Measurements from ENCODE around the gene PDF. TPM values are rescaled to one million over a fixed set of nuclear protein-coding genes. Genes with fewer than 3 reads are reported as not detected.

Gene PDF
- total and polyA plus RNA-seq, 2 of the 13 experiments (the other 11 are each of a cell fraction or from before 2014, with no cell fraction given), result 12.4 to 48.8 TPM

- TF ChIP-seq, protein P1, sequence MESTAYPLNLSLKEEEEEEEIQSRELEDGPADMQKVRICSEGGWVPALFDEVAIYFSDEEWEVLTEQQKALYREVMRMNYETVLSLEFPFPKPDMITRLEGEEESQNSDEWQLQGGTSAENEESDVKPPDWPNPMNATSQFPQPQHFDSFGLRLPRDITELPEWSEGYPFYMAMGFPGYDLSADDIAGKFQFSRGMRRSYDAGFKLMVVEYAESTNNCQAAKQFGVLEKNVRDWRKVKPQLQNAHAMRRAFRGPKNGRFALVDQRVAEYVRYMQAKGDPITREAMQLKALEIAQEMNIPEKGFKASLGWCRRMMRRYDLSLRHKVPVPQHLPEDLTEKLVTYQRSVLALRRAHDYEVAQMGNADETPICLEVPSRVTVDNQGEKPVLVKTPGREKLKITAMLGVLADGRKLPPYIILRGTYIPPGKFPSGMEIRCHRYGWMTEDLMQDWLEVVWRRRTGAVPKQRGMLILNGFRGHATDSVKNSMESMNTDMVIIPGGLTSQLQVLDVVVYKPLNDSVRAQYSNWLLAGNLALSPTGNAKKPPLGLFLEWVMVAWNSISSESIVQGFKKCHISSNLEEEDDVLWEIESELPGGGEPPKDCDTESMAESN (CRISPR knock-in tag; conservative IDR thresholded peaks at IDR 0.05), result no peak
- 0 out of 2 replicates have a peak, but pooled peaks have one; percentile 17 for TF ChIP-seq ZNF770 (CRISPR knock-in tag; IDR thresholded peaks at IDR 0.05)
- TF ChIP-seq CHCHD3 (CRISPR knock-in tag; IDR thresholded peaks at IDR 0.05), result no peak
- no peak; the same call in 1 of the 2 replicates for TF ChIP-seq STAT6 (CRISPR knock-in tag; IDR thresholded peaks at IDR 0.05; ENCODE audit: borderline replicate concordance)
- no peak for TF ChIP-seq TBP (CRISPR knock-in tag; IDR thresholded peaks at IDR 0.05)
- no peak for TF ChIP-seq ZNF326 (CRISPR knock-in tag; IDR thresholded peaks at IDR 0.05; ENCODE audit: borderline replicate concordance)
- TF ChIP-seq CEBPG (CRISPR knock-in tag; IDR thresholded peaks at IDR 0.05), result peak; percentile 63
- TF ChIP-seq RXRA (CRISPR knock-in tag; IDR thresholded peaks at IDR 0.05), result peak; percentile 77; the same call in 1 of the 2 replicates
- TF ChIP-seq ZNF225 (CRISPR knock-in tag; IDR thresholded peaks at IDR 0.05), result no peak
- TF ChIP-seq POLR2A (IDR thresholded peaks at IDR 0.05; ENCODE audit: insufficient read depth in 1 of 2, low read depth in 2 of 2, low read length in 2 of 2), result peak; percentile 11 to 36; a peak in 3 of 4 replicates
- TF ChIP-seq HMGXB3 (CRISPR knock-in tag; IDR thresholded peaks at IDR 0.05; ENCODE audit: borderline replicate concordance), result no peak
- TF ChIP-seq, protein P2, sequence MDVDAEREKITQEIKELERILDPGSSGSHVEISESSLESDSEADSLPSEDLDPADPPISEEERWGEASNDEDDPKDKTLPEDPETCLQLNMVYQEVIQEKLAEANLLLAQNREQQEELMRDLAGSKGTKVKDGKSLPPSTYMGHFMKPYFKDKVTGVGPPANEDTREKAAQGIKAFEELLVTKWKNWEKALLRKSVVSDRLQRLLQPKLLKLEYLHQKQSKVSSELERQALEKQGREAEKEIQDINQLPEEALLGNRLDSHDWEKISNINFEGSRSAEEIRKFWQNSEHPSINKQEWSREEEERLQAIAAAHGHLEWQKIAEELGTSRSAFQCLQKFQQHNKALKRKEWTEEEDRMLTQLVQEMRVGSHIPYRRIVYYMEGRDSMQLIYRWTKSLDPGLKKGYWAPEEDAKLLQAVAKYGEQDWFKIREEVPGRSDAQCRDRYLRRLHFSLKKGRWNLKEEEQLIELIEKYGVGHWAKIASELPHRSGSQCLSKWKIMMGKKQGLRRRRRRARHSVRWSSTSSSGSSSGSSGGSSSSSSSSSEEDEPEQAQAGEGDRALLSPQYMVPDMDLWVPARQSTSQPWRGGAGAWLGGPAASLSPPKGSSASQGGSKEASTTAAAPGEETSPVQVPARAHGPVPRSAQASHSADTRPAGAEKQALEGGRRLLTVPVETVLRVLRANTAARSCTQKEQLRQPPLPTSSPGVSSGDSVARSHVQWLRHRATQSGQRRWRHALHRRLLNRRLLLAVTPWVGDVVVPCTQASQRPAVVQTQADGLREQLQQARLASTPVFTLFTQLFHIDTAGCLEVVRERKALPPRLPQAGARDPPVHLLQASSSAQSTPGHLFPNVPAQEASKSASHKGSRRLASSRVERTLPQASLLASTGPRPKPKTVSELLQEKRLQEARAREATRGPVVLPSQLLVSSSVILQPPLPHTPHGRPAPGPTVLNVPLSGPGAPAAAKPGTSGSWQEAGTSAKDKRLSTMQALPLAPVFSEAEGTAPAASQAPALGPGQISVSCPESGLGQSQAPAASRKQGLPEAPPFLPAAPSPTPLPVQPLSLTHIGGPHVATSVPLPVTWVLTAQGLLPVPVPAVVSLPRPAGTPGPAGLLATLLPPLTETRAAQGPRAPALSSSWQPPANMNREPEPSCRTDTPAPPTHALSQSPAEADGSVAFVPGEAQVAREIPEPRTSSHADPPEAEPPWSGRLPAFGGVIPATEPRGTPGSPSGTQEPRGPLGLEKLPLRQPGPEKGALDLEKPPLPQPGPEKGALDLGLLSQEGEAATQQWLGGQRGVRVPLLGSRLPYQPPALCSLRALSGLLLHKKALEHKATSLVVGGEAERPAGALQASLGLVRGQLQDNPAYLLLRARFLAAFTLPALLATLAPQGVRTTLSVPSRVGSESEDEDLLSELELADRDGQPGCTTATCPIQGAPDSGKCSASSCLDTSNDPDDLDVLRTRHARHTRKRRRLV (CRISPR knock-in tag; IDR thresholded peaks at IDR 0.05), result no peak
These were observed 4.1 kb downstream of the PDF start (continued) for GRCh38 chr16:69326172-69326873.
